Coronary artery (tissue), 2 donors: ENCODE measurements around the gene ZNF609.
"Not testable (repeated sequence)": the region's sequence is repeated elsewhere in the genome, so short reads cannot be mapped to it uniquely, and the experiment has no call there.

Experiments
- DNase-seq: peaks from one replicate; pipeline ENCODE4 v3.0.0-alpha.2; 2017; ENCODE audit warnings: low spot score
- H3K27ac ChIP-seq, 2 donors: fragments of 200-600 bp; sonication (generic); one replicate each; pipeline ENCODE4 v1.5.1; 2016 to 2019
- H3K4me3 ChIP-seq: fragments of 200-600 bp; sonication (generic); 2 replicates; pipeline ENCODE4 v1.5.1; 2016; ENCODE audit warnings: mild to moderate bottlenecking, moderate library complexity
- TF ChIP-seq, protein P1 (sequence below): fragments of 200-600 bp; sonication (generic); IDR thresholded peaks from one replicate; pipeline ENCODE4 v1.5.1; 2019; ENCODE audit warnings: antibody characterized with exemption

The ZNF609 gene

GRCh38 chr15:64483749-64484148 is 23.4 kb downstream of the ZNF609 start:
- Histone ChIP-seq H3K27ac (no peak overlapping the region), H3K4me3 (no peak overlapping the region)
- TF ChIP-seq, protein P1, sequence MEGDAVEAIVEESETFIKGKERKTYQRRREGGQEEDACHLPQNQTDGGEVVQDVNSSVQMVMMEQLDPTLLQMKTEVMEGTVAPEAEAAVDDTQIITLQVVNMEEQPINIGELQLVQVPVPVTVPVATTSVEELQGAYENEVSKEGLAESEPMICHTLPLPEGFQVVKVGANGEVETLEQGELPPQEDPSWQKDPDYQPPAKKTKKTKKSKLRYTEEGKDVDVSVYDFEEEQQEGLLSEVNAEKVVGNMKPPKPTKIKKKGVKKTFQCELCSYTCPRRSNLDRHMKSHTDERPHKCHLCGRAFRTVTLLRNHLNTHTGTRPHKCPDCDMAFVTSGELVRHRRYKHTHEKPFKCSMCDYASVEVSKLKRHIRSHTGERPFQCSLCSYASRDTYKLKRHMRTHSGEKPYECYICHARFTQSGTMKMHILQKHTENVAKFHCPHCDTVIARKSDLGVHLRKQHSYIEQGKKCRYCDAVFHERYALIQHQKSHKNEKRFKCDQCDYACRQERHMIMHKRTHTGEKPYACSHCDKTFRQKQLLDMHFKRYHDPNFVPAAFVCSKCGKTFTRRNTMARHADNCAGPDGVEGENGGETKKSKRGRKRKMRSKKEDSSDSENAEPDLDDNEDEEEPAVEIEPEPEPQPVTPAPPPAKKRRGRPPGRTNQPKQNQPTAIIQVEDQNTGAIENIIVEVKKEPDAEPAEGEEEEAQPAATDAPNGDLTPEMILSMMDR = no peak
- no peak for DNase-seq

GRCh38 chr15:64485796-64486195 is 25.4 kb downstream of the ZNF609 start:
- no peak for DNase-seq
- TF ChIP-seq, protein P1 = no peak
- no peak overlapping the region for H3K4me3 ChIP-seq
- H3K27ac ChIP-seq = no peak overlapping the region

DNA sequence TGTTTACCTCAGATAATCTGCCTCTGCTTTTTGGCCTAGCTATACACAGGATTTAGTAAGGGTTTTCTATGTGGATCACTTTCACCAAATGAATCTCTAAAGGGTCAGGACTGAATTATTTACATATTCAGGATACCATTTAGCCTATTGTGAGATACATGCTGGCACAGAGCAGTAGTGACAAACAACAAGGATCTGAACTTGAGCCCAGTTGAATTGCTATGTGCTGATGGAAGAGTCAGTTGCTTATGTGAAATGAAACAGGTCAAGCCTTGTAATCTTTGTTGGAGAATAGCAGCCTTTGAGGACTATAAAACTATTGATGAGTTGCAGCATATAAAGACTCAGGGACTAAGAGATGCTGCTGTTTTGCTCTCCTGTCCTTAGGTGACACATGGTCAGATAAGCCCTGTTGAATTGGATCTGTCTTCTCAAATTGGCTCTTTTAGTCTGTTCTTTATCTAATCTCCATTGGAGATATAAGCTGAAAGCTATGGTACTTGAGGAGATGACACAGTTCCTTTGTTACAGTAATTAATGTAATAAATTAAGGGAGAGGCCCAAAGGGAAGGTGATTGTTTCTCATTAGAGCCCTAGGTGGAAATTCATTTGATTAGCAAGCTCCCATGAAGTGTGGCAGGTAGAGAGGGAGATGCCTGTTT is 30.4 kb downstream of the ZNF609 start:
- Histone ChIP-seq H3K4me3 (no peak overlapping the region), H3K27ac (no peak overlapping the region)
- TF ChIP-seq, protein P1 = no peak
- DNase-seq = no peak

GRCh38 chr15:64493641-64494040 is 33.3 kb downstream of the ZNF609 start:
- H3K4me3 ChIP-seq = no peak overlapping the region
- no peak for DNase-seq
- no peak overlapping the region for H3K27ac ChIP-seq

DNA sequence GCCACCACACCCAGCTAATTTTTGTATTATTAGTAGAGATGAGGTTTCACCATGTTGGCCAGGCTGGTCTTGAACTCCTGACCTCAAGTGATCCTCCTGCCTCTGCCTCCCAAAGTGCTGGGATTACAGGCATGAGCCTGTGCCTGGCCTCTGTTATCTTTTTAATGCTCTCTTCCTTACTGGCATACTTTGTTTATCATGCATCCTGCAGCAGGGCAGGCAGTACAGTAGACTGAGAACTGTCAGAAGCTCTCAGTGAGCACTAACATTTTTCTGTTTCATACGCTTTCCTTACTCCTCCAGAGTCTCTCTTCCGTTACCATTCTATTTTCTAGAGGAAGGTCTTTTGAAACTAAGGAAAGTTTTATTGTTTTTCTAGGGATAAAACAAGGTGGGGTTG is 35.6 kb downstream of the ZNF609 start:
- not testable (repeated sequence) for H3K4me3 ChIP-seq, H3K27ac ChIP-seq, DNase-seq

More at GRCh38 chr15:64493641-64494040, 33.3 kb downstream of the ZNF609 start:
- TF ChIP-seq, protein P1 = no peak

GRCh38 chr15:64500695-64501395 is 40.5 kb downstream of the ZNF609 start:
- DNase-seq = no peak
- H3K27ac ChIP-seq = no peak overlapping the region
- H3K4me3 ChIP-seq = no peak overlapping the region
- TF ChIP-seq, protein P1 = no peak

DNA sequence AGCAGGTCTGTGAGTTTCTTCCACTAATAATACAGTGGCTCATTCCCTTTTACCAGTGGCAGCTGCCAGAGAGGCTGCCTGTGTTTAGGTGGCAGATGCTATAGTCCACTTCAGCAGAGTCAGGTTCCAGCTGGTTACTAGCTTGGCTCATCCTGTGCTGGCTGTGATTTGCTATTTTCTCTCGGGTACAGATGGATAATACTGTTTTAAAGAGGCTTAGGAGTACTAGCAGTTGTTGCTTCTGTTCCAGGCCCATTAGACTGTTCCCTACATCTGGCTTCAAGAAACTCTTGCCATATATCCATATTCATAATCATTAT is 41.0 kb downstream of the ZNF609 start:
- no peak overlapping the region for H3K27ac ChIP-seq
- TF ChIP-seq, protein P1 = no peak
- DNase-seq = no peak
- H3K4me3 ChIP-seq = no peak overlapping the region
